Esophagus squamous epithelium (tissue), 5 donors: ENCODE measurements around the gene MMS19. TPM values are rescaled to one million over a fixed set of nuclear protein-coding genes. Genes with fewer than 3 reads are reported as not detected.
"Not testable (repeated sequence)": the region's sequence is repeated elsewhere in the genome, so short reads cannot be mapped to it uniquely, and the experiment has no call there.

ENCODE experiments used
- DNase-seq: peaks from one replicate; lab custom pipeline; 2025; lab: John Stamatoyannopoulos, UW
- H3K27ac ChIP-seq, 4 donors: fragments of 200-600 bp; sonication (generic); one replicate each; pipeline ENCODE4 v1.5.1; 2016 to 2019; ENCODE audit warnings: mild to moderate bottlenecking in 1 of 4
- H3K27me3 ChIP-seq, 4 donors: fragments of 200-600 bp; sonication (generic); 1 replicate in 3 of 4; 2 replicates in 1 of 4; pipeline versions ENCODE4 v1.5.1 to v1.6.0; 2017 to 2021; ENCODE audit warnings: antibody characterized with exemption in 1 of 4
- H3K36me3 ChIP-seq, 3 donors: fragments of 200-600 bp; sonication (generic); one replicate each; pipeline ENCODE4 v1.5.1; 2016 to 2019
- H3K4me1 ChIP-seq, 3 donors: fragments of 200-600 bp; sonication (generic); one replicate each; pipeline ENCODE4 v1.5.1; 2017 to 2019
- H3K4me3 ChIP-seq, 4 donors: fragments of 200-600 bp; sonication (generic); 1 replicate in 3 of 4; 2 replicates in 1 of 4; pipeline ENCODE4 v1.5.1; 2016 to 2019; ENCODE audit warnings: mild to moderate bottlenecking in 2 of 4, moderate library complexity in 1 of 4
- H3K9me3 ChIP-seq, 3 donors: fragments of 200-600 bp; sonication (generic); one replicate each; pipeline ENCODE4 v1.5.1; 2016 to 2019
- POLR2A ChIP-seq, 4 donors: fragments of 450-650 bp; IDR thresholded peaks; one replicate each; pipeline ENCODE4 v1.6.1; 2017; ENCODE audit warnings: antibody characterized with exemption in 4 of 4, mild to moderate bottlenecking in 4 of 4, moderate library complexity in 3 of 4
- WGBS, 2 donors: methylation state at CpG; one replicate each; pipeline ENCODE4 v1.1.5; 2018; 5-methylcytosine and 5-hydroxymethylcytosine counted together
- intact Hi-C: fragments of 100-400 bp; cut with DNase I; formaldehyde crosslinking; loops from one replicate; pipeline ENCODE4 v1.15.0; 2022
- total RNA-seq, 4 donors: library from RNA; depleted of rRNA; stranded (reverse); fragments of >200 nt; gene quantifications; one replicate each; pipeline ENCODE4 v1.1.0, GENCODE V29; 2016
- TF ChIP-seq, protein P1 (sequence below), 6 experiments: fragments of 450-650 bp in 4 of 6; fragments of 200-600 bp in 2 of 6; sonication (generic) in 2 of 6; IDR thresholded peaks; one replicate each; pipeline ENCODE4 v1.5.1; 2016 to 2019; ENCODE audit warnings: antibody characterized with exemption in 6 of 6, mild to moderate bottlenecking in 4 of 6, moderate library complexity in 4 of 6
- donor health status: DM: yes; HTN: yes; CAD: no.

MMS19 gene
- total RNA-seq, 4 donors from 2014 or later, result 57.7 to 93.3 (median 65.1) TPM

- 67 to 84% methylated on average over 6 to 10 of the region's 12 CpGs for WGBS, 2 donors
- TF ChIP-seq POLR2A (IDR thresholded peaks at IDR 0.05), result no peak
- TF ChIP-seq, protein P1, sequence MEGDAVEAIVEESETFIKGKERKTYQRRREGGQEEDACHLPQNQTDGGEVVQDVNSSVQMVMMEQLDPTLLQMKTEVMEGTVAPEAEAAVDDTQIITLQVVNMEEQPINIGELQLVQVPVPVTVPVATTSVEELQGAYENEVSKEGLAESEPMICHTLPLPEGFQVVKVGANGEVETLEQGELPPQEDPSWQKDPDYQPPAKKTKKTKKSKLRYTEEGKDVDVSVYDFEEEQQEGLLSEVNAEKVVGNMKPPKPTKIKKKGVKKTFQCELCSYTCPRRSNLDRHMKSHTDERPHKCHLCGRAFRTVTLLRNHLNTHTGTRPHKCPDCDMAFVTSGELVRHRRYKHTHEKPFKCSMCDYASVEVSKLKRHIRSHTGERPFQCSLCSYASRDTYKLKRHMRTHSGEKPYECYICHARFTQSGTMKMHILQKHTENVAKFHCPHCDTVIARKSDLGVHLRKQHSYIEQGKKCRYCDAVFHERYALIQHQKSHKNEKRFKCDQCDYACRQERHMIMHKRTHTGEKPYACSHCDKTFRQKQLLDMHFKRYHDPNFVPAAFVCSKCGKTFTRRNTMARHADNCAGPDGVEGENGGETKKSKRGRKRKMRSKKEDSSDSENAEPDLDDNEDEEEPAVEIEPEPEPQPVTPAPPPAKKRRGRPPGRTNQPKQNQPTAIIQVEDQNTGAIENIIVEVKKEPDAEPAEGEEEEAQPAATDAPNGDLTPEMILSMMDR (IDR thresholded peaks at IDR 0.05), result no peak
- H3K27me3 ChIP-seq, result no peaks in the 10 kb centered on the region
- no peak for DNase-seq
- H3K27ac ChIP-seq, result no peak overlapping the region
- H3K4me1 ChIP-seq, result peaks cover 0 to 22% (median 0%) of the 10 kb centered on the region in 3 donors
- H3K4me3 ChIP-seq, result no peak overlapping the region
- H3K36me3 ChIP-seq, result no peaks in the 10 kb centered on the region
- intact Hi-C loops, result no loop called here
- H3K9me3 ChIP-seq, result no peaks in the 10 kb centered on the region
Measured at GRCh38 chr10:97532935-97533671, 34.9 kb upstream of the MMS19 start.

DNA sequence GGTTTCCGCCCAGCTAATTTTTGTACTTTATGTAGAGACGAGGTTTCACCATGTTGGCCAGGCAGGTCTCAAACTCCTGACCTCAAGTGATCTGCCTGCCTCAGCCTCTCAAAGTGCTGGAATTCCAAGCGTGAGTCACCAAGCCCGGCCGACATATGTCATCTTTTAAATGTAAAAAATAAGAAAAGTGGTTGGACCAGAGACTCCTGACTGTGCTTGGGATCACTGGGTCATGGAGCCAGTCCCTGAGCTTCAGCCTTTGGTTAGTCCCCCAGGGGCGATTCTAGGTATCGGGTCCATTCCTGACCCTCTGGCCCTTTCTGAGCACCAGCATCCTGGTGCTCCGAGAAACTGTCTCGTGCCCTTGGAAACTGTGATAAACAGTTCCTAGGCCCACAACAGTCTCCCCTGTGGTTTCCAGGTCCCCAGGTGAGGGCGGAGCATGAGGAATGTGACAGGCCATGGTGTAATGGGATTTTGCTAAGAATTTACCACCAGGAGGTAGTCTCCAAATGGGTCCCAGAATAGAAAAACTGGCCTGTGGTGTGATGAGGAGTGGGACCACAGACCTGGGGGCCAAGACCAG lies 33.3 kb upstream of the MMS19 start:
- intact Hi-C loops, result no loop called here
- no peak for DNase-seq
- Histone ChIP-seq H3K4me3 (no peak overlapping the region), H3K27me3 (no peaks in the 10 kb centered on the region), H3K4me1 (peaks cover 0 to 20% (median 0%) of the 10 kb centered on the region in 3 donors), H3K36me3 (no peaks in the 10 kb centered on the region), H3K27ac (no peak overlapping the region), H3K9me3 (no peaks in the 10 kb centered on the region)
- TF ChIP-seq, protein P1 (IDR thresholded peaks at IDR 0.05), result no peak
- no peak for TF ChIP-seq POLR2A (IDR thresholded peaks at IDR 0.05)
- 90 to 91% methylated on average over 7 to 8 of the region's 10 CpGs for WGBS, 2 donors

GRCh38 chr10:97529685-97530465 lies 31.7 kb upstream of the MMS19 start:
- peaks cover 0 to 20% (median 0%) of the 10 kb centered on the region in 3 donors for H3K4me1 ChIP-seq
- H3K9me3 ChIP-seq, result no peaks in the 10 kb centered on the region
- H3K4me3 ChIP-seq, result peak overlapping the region in 1 of 4 donors; percentile 18
- no peak overlapping the region for H3K27ac ChIP-seq
- H3K36me3 ChIP-seq, result no peaks in the 10 kb centered on the region
- TF ChIP-seq, protein P1 (IDR thresholded peaks at IDR 0.05), result no peak
- TF ChIP-seq POLR2A (IDR thresholded peaks at IDR 0.05), result no peak
- no peak for DNase-seq
- intact Hi-C loops, result no loop called here
- no peaks in the 10 kb centered on the region for H3K27me3 ChIP-seq
- WGBS, 2 donors, result 48 to 59% methylated on average over 10 of the region's 14 CpGs

- peaks cover 0 to 17% (median 0%) of the 10 kb centered on the region in 3 donors for H3K4me1 ChIP-seq
- H3K36me3 ChIP-seq, H3K27ac ChIP-seq, intact Hi-C loops, H3K27me3 ChIP-seq, H3K4me3 ChIP-seq, H3K9me3 ChIP-seq, DNase-seq: not testable (repeated sequence)
- WGBS, 2 donors, result no CpG with 5 or more reads among the region's 29 CpGs
Measured at GRCh38 chr10:97528876-97529275, 30.7 kb upstream of the MMS19 start.

- H3K27me3 ChIP-seq, result no peaks in the 10 kb centered on the region
- H3K36me3 ChIP-seq, result no peaks in the 10 kb centered on the region
- TF ChIP-seq, protein P1 (IDR thresholded peaks at IDR 0.05), result no peak
- TF ChIP-seq POLR2A (IDR thresholded peaks at IDR 0.05), result no peak
- no peaks in the 10 kb centered on the region for H3K9me3 ChIP-seq
- no peak overlapping the region for H3K27ac ChIP-seq
- 81 to 92% methylated on average over 1 of the region's 1 CpG for WGBS, 2 donors
- no peak for DNase-seq
- H3K4me1 ChIP-seq, result peaks cover 0 to 18% (median 0%) of the 10 kb centered on the region in 3 donors
- no peak overlapping the region for H3K4me3 ChIP-seq
- intact Hi-C loops, result no loop called here
Measured at GRCh38 chr10:97525683-97526110, 27.5 kb upstream of the MMS19 start.
